Measurements from ENCODE around the gene VSTM2L. TPM values are rescaled to one million over a fixed set of nuclear protein-coding genes. Genes with fewer than 3 reads are reported as not detected.

VSTM2L gene
- total RNA-seq, 2 donors from 2014 or later: 5.3 to 7.0 TPM

DNA sequence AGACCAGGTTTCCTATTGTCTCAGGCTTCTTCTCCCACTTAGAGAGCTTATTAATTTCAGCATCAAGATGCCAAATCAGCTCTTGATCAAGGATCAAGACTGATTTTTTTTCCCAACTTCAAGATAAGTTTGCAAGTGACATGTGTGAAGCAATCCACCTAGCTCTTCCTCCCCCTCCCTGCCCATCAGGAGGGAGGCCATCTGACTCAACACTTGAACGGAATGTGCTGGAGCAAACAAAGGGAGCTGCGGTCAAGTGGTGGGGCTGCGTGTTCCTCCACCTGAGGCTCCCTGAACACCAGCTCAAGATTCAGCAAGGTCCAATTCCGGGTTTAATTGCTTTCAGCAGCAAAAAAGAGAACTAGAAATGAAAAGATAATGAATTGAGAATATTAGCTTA is 91.6 kb downstream of the VSTM2L start:
- Histone ChIP-seq H3K4me3 (no peak overlapping the region), H3K27me3 (no peaks in the 10 kb centered on the region), H3K9me3 (no peaks in the 10 kb centered on the region), H3K27ac (no peak overlapping the region), H3K4me1 (peaks cover 21% of the 10 kb centered on the region), H3K36me3 (replicated peaks in 1 of 2; ENCODE audit: insufficient read depth in 1 of 2, low read depth in 2 of 2) (peaks cover 3 to 40% of the 10 kb centered on the region in 2 donors)
- WGBS, 2 donors: 71 to 80% methylated on average over 4 of the region's 4 CpGs
- ATAC-seq: no peak
- DNase-seq: no peak
- intact Hi-C loops (cut with DNase I): no loop called here
- no peak for TF ChIP-seq POLR2A (IDR thresholded peaks at IDR 0.05)
- TF ChIP-seq, protein P1, sequence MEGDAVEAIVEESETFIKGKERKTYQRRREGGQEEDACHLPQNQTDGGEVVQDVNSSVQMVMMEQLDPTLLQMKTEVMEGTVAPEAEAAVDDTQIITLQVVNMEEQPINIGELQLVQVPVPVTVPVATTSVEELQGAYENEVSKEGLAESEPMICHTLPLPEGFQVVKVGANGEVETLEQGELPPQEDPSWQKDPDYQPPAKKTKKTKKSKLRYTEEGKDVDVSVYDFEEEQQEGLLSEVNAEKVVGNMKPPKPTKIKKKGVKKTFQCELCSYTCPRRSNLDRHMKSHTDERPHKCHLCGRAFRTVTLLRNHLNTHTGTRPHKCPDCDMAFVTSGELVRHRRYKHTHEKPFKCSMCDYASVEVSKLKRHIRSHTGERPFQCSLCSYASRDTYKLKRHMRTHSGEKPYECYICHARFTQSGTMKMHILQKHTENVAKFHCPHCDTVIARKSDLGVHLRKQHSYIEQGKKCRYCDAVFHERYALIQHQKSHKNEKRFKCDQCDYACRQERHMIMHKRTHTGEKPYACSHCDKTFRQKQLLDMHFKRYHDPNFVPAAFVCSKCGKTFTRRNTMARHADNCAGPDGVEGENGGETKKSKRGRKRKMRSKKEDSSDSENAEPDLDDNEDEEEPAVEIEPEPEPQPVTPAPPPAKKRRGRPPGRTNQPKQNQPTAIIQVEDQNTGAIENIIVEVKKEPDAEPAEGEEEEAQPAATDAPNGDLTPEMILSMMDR (IDR thresholded peaks at IDR 0.05): no peak

Other genes with a start within 250 kb of the VSTM2L start
- gene CTNNBL1, start 209.1 kb upstream of the VSTM2L start, total RNA-seq: 10 to 100 TPM in 1 of 2 donors, 1 to 10 TPM in 1; 8.6 to 17.4 TPM
- 10 to 100 TPM; 12.2 to 14.0 TPM for gene TTI1, start 130.3 kb downstream of the VSTM2L start, total RNA-seq
- gene RPRD1B, start 130.6 kb downstream of the VSTM2L start, total RNA-seq: 10 to 100 TPM in 1 of 2 donors, 1 to 10 TPM in 1; 8.8 to 12.5 TPM

Measured in body of pancreas (tissue), 4 donors.